Breast epithelium (tissue), 4 donors: ENCODE measurements around the gene RALGPS1. TPM values are rescaled to one million over a fixed set of nuclear protein-coding genes. Genes with fewer than 3 reads are reported as not detected.

Source experiments
- DNase-seq, 2 donors: peaks; one replicate each; pipeline ENCODE4 v3.0.0-alpha.2; 2019; ENCODE audit warnings: low spot score in 2 of 2
- H3K27ac ChIP-seq, 2 donors: fragments of 200-600 bp; sonication (generic) in 1 of 2; one replicate each; pipeline ENCODE4 v1.5.1; 2016 to 2019; ENCODE audit warnings: mild to moderate bottlenecking in 1 of 2
- H3K27me3 ChIP-seq, 2 donors: fragments of 200-600 bp; sonication (generic) in 1 of 2; one replicate each; pipeline versions ENCODE4 v1.5.1 to v1.6.0; 2017 to 2019; ENCODE audit warnings: control low read depth in 1 of 2, mild to moderate bottlenecking in 1 of 2
- H3K36me3 ChIP-seq: fragments of 200-600 bp; one replicate; pipeline ENCODE4 v1.5.1; 2019
- H3K4me1 ChIP-seq, 2 donors: fragments of 200-600 bp; sonication (generic); one replicate each; pipeline ENCODE4 v1.5.1; 2016 to 2019; ENCODE audit warnings: control low read depth in 1 of 2
- H3K4me3 ChIP-seq, 3 donors: fragments of 200-600 bp; sonication (generic); 1 replicate in 2 of 3; 2 replicates in 1 of 3; pipeline ENCODE4 v1.5.1; 2016 to 2019; ENCODE audit warnings: mild to moderate bottlenecking in 3 of 3, moderate library complexity in 2 of 3
- H3K9me3 ChIP-seq, 2 donors: fragments of 200-600 bp; sonication (generic) in 1 of 2; one replicate each; pipeline ENCODE4 v1.5.1; 2016 to 2019; ENCODE audit warnings: control low read depth in 1 of 2
- CTCF ChIP-seq, 3 donors: fragments of 450-650 bp; IDR thresholded peaks; one replicate each; pipeline ENCODE4 v1.5.1; 2016 to 2017; ENCODE audit warnings: antibody characterized with exemption in 3 of 3, mild to moderate bottlenecking in 3 of 3, moderate library complexity in 3 of 3
- POLR2A ChIP-seq: fragments of 450-650 bp; IDR thresholded peaks from one replicate; pipeline ENCODE4 v1.6.1; 2016; ENCODE audit warnings: antibody characterized with exemption, mild to moderate bottlenecking, moderate library complexity
- POLR2AphosphoS5 ChIP-seq, 3 donors: sonication (generic); formaldehyde crosslinking; IDR thresholded peaks; one replicate each; pipeline ENCODE4 v1.6.1; 2017; ENCODE audit warnings: antibody characterized with exemption in 3 of 3
- intact Hi-C: fragments of 100-400 bp; cut with DNase I; formaldehyde crosslinking; loops from one replicate; pipeline ENCODE4 v1.15.1; 2023; ENCODE audit warnings: low total_unique reads
- total RNA-seq, 3 donors: library from RNA; depleted of rRNA; stranded (reverse); fragments of >200 nt; gene quantifications; one replicate each; pipeline ENCODE4 v1.1.0, GENCODE V29; 2016

The RALGPS1 gene
- total RNA-seq, 3 donors from 2014 or later = 5.8 to 30.7 (median 15.1) TPM

- no peaks in the 10 kb centered on the region for H3K4me1 ChIP-seq
- H3K36me3 ChIP-seq = no peaks in the 10 kb centered on the region
- H3K27me3 ChIP-seq = no peaks in the 10 kb centered on the region
- H3K9me3 ChIP-seq = no peaks in the 10 kb centered on the region
- H3K4me3 ChIP-seq = no peak overlapping the region
- DNase-seq = no peak
- H3K27ac ChIP-seq = peak overlapping the region in 1 of 2 donors; percentile 66
- intact Hi-C loops = no loop called here
- TF ChIP-seq POLR2AphosphoS5 (IDR thresholded peaks at IDR 0.05) = no peak
- TF ChIP-seq POLR2A = no peak
- TF ChIP-seq CTCF (IDR thresholded peaks at IDR 0.05) = no peak
Observed at GRCh38 chr9:127095411-127095810, 180.8 kb downstream of the RALGPS1 start.

- H3K4me1 ChIP-seq = no peaks in the 10 kb centered on the region
- peak overlapping the region in 1 of 2 donors; percentile 66 for H3K27ac ChIP-seq
- DNase-seq = no peak
- no peaks in the 10 kb centered on the region for H3K27me3 ChIP-seq
- intact Hi-C loops = no loop called here
- H3K36me3 ChIP-seq = no peaks in the 10 kb centered on the region
- TF ChIP-seq POLR2AphosphoS5 (IDR thresholded peaks at IDR 0.05) (no peak), CTCF (IDR thresholded peaks at IDR 0.05) (no peak), POLR2A (no peak)
- H3K4me3 ChIP-seq = no peak overlapping the region
- H3K9me3 ChIP-seq = no peaks in the 10 kb centered on the region
Observed at GRCh38 chr9:127096208-127096607, 181.6 kb downstream of the RALGPS1 start.

- TF ChIP-seq POLR2A = no peak
- TF ChIP-seq CTCF (IDR thresholded peaks at IDR 0.05) = no peak
- no peak for TF ChIP-seq POLR2AphosphoS5 (IDR thresholded peaks at IDR 0.05)
- Histone ChIP-seq H3K4me1 (peaks cover 0 to 4% of the 10 kb centered on the region in 2 donors), H3K4me3 (no peak overlapping the region), H3K27ac (no peak overlapping the region), H3K9me3 (no peaks in the 10 kb centered on the region), H3K27me3 (no peaks in the 10 kb centered on the region), H3K36me3 (no peaks in the 10 kb centered on the region)
- intact Hi-C loops = no loop called here
- no peak for DNase-seq
Observed at GRCh38 chr9:127097683-127098082, 183.1 kb downstream of the RALGPS1 start.

GRCh38 chr9:127098916-127099553 lies 184.5 kb downstream of the RALGPS1 start:
- intact Hi-C loops = no loop called here
- DNase-seq = no peak
- TF ChIP-seq POLR2A = no peak
- no peak for TF ChIP-seq CTCF (IDR thresholded peaks at IDR 0.05)
- no peak for TF ChIP-seq POLR2AphosphoS5 (IDR thresholded peaks at IDR 0.05)
- Histone ChIP-seq H3K4me3 (no peak overlapping the region), H3K27me3 (no peaks in the 10 kb centered on the region), H3K4me1 (peaks cover 4% of the 10 kb centered on the region in 2 donors), H3K27ac (peak overlapping the region; percentile 26 to 63), H3K36me3 (no peaks in the 10 kb centered on the region), H3K9me3 (no peaks in the 10 kb centered on the region)

GRCh38 chr9:127099664-127100063 lies 185.1 kb downstream of the RALGPS1 start:
- Histone ChIP-seq H3K36me3 (no peaks in the 10 kb centered on the region), H3K4me3 (no peak overlapping the region), H3K9me3 (no peaks in the 10 kb centered on the region), H3K27ac (peak overlapping the region in 1 of 2 donors; percentile 63), H3K4me1 (peaks cover 4 to 9% of the 10 kb centered on the region in 2 donors), H3K27me3 (no peaks in the 10 kb centered on the region)
- intact Hi-C loops = no loop called here
- DNase-seq = no peak
- TF ChIP-seq POLR2A = no peak
- TF ChIP-seq CTCF (IDR thresholded peaks at IDR 0.05) = no peak
- TF ChIP-seq POLR2AphosphoS5 (IDR thresholded peaks at IDR 0.05) = no peak
